ENCODE data around the gene DMAC2L. TPM values are rescaled to one million over a fixed set of nuclear protein-coding genes. Genes with fewer than 3 reads are reported as not detected.

Gene DMAC2L
- total and polyA plus RNA-seq, 2 experiments from 2014 or later, result 8.5 to 33.3 TPM

- Histone ChIP-seq H3K9me3 (ENCODE audit: low read depth) (no peaks in the 10 kb centered on the region), H3K36me3 (peaks cover 4% of the 10 kb centered on the region), H3K27ac (no peak overlapping the region), H3K4me3 (no peak overlapping the region), H3K4me1 (ENCODE audit: low read depth) (no peaks in the 10 kb centered on the region), H3K27me3 (no peaks in the 10 kb centered on the region)
- no peak for DNase-seq (ENCODE audit: low read depth in 1 of 2, low spot score in 1 of 2)
- no peak for TF ChIP-seq CTCF (IDR thresholded peaks at IDR 0.05; ENCODE audit: low read depth, low read length)
Measured at GRCh38 chr14:50331596-50331995, 19.5 kb downstream of the DMAC2L start.

- TF ChIP-seq CTCF (IDR thresholded peaks at IDR 0.05; ENCODE audit: low read depth, low read length), result no peak
Measured at GRCh38 chr14:50333014-50333509, 20.9 kb downstream of the DMAC2L start.

GRCh38 chr14:50334211-50334610 lies 22.1 kb downstream of the DMAC2L start:
- Histone ChIP-seq H3K4me1 (ENCODE audit: low read depth) (no peaks in the 10 kb centered on the region), H3K27me3 (no peaks in the 10 kb centered on the region), H3K27ac (peak overlapping the region; percentile 85), H3K9me3 (ENCODE audit: low read depth) (no peaks in the 10 kb centered on the region), H3K4me3 (no peak overlapping the region), H3K36me3 (peaks cover 4% of the 10 kb centered on the region)
- DNase-seq (ENCODE audit: low read depth in 1 of 2, low spot score in 1 of 2), result no peak
- TF ChIP-seq CTCF (IDR thresholded peaks at IDR 0.05; ENCODE audit: low read depth, low read length), result no peak

More at GRCh38 chr14:50333014-50333509, 20.9 kb downstream of the DMAC2L start:
- Histone ChIP-seq H3K27ac (no peak overlapping the region), H3K4me3 (no peak overlapping the region), H3K9me3 (ENCODE audit: low read depth) (no peaks in the 10 kb centered on the region), H3K27me3 (no peaks in the 10 kb centered on the region), H3K4me1 (ENCODE audit: low read depth) (no peaks in the 10 kb centered on the region), H3K36me3 (peaks cover 4% of the 10 kb centered on the region)
- DNase-seq (ENCODE audit: low read depth in 1 of 2, low spot score in 1 of 2), result peak in 1 of 2 donors; percentile 98

GRCh38 chr14:50335389-50335788 lies 23.3 kb downstream of the DMAC2L start:
- no peaks in the 10 kb centered on the region for H3K4me1 ChIP-seq (ENCODE audit: low read depth)
- peak overlapping the region; percentile 85 for H3K27ac ChIP-seq
- no peaks in the 10 kb centered on the region for H3K36me3 ChIP-seq
- no peaks in the 10 kb centered on the region for H3K27me3 ChIP-seq
- peak; percentile 39 to 82 for DNase-seq (ENCODE audit: low read depth in 1 of 2, low spot score in 1 of 2)
- no peaks in the 10 kb centered on the region for H3K9me3 ChIP-seq (ENCODE audit: low read depth)
- H3K4me3 ChIP-seq, result no peak overlapping the region
- no peak for TF ChIP-seq CTCF (IDR thresholded peaks at IDR 0.05; ENCODE audit: low read depth, low read length)

GRCh38 chr14:50335989-50336824 lies 24.1 kb downstream of the DMAC2L start:
- H3K4me3 ChIP-seq, result no peak overlapping the region
- H3K27ac ChIP-seq, result peak overlapping the region; percentile 85
- TF ChIP-seq CTCF (IDR thresholded peaks at IDR 0.05; ENCODE audit: low read depth, low read length), result no peak
- H3K4me1 ChIP-seq (ENCODE audit: low read depth), result no peaks in the 10 kb centered on the region
- no peaks in the 10 kb centered on the region for H3K36me3 ChIP-seq
- H3K27me3 ChIP-seq, result no peaks in the 10 kb centered on the region
- peak in 1 of 2 donors; percentile 71 for DNase-seq (ENCODE audit: low read depth in 1 of 2, low spot score in 1 of 2)
- no peaks in the 10 kb centered on the region for H3K9me3 ChIP-seq (ENCODE audit: low read depth)
